ENCODE measurements around the gene NFXL1.

NFXL1 gene

GRCh38 chr4:47830265-47831025 lies 83.9 kb downstream of the NFXL1 start:
- no peak for DNase-seq

- no peak for DNase-seq
Measured at GRCh38 chr4:47829438-47829837, 84.9 kb downstream of the NFXL1 start.

- no peak for DNase-seq
Measured at GRCh38 chr4:47827343-47828047, 86.9 kb downstream of the NFXL1 start.

DNA sequence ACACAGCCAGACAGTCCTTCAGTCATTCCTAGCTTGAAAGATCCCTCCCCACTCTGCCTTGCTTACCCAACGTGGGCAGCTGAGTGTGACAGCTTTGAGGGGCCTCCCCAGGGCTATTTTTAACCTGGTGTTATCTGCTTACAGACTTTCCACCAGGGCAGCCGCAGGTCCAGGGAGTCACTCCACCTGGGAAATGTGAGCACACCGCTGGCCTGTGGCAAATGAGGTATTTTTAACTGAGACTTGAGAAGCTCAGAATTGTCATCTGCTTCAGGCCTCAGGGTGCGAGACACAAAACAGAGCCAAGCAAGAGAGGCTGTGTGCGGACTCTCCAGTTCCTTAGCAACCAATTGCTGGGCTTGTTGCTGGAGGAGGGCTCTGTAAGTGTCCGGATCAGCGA lies 89.5 kb downstream of the NFXL1 start:
- no peak for DNase-seq

GRCh38 chr4:47819178-47819577 lies 95.2 kb downstream of the NFXL1 start:
- DNase-seq: no peak

- no peak for DNase-seq
Measured at GRCh38 chr4:47817275-47817674, 97.1 kb downstream of the NFXL1 start.

GRCh38 chr4:47816748-47817147 lies 97.6 kb downstream of the NFXL1 start:
- no peak for DNase-seq

GRCh38 chr4:47814618-47815295 lies 99.6 kb downstream of the NFXL1 start:
- DNase-seq: no peak

DNA sequence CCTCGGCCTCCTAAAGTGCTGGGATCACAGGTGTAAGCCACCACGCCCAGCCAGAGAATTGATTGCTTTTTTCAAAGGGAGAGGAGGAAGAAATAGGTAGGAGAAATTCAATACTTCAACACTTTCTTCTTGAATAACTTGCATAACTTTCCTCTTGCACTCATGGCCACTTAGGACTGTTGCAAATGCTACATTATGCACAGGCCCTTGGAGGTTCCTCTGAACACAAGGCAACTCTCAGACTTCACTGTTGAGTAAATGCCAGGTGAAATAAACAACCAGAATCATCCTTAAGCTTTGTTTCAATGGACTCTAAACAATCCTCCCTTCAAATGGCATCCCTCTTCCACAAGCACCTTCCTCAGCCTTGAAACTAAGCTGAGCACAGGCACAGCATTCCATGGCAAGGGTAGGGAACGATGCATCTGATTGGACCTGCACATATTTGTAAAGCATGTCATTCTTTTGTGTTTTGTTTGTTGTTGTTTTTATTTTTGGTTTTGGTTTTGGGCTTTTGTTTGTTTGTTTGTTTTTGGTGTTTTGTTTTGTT lies 104.7 kb downstream of the NFXL1 start:
- no peak for DNase-seq

GRCh38 chr4:47804598-47804997 lies 109.8 kb downstream of the NFXL1 start:
- no peak for DNase-seq

- no peak for DNase-seq
Measured at GRCh38 chr4:47801481-47802002, 112.8 kb downstream of the NFXL1 start.

DNA sequence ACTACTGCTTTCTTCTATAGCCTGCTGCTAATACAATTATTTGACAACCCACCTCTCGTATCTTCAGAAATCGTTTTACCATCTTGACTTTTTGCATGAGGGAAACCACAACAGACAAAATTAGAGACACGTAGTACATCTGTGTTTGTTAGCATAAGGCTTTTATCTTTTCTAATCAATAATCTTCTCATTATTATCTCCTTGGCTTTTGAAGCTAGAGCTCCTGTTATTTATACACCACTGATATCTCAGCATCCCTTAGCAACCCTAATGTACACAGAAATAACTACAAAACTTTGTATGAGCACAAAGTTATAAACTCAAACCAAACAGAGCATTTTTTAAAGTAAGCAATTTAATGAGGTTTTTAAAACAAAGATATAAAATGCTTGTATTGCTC lies 116.2 kb downstream of the NFXL1 start:
- no peak for DNase-seq

Measured in activated CD4-positive, alpha-beta T cell treated with anti-CD3 and anti-CD28 coated beads, Interleukin-2, amount 50 U/mL, for 48 hours (primary cell).